Measurements from ENCODE around the gene ZNF444. TPM values are rescaled to one million over a fixed set of nuclear protein-coding genes. Genes with fewer than 3 reads are reported as not detected.
A peak's percentile ranks its signal among the peaks of the same experiment; 100 is the strongest.
"Not testable (repeated sequence)": the region's sequence is repeated elsewhere in the genome, so short reads cannot be mapped to it uniquely, and the experiment has no call there.

Gene ZNF444
- total RNA-seq, 2 experiments from 2014 or later: 29.2 to 32.2 TPM

DNA sequence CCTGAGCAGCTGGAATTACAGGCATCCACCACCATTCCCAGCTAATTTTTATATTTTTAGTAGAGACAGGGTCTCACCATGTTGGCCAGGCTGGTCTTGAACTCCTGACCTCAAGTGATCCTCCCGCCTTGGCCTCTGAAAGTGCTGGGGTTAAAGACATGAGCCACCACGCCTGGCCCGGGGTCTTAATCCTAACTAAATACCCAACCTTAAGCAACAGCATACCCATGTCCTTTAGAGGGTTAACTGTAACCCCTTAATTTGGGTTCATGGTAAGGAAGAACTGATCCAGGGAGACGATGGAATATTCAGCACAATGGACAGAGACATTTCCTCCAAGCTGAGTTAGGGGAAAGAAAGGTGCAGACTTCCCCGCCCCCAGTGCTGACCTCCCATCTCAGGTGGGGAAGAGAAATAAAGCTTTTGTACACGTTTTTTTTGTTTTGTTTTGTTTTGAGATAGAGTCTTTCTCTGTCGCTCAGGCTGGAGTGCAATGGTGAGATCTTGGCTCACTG is 26.0 kb downstream of the ZNF444 start:
- CTCF ChIA-PET: interaction anchor here (1.6 kb wide), 1 partner anchor 101 kb away, joined by 5 read pairs; no protein-coding TSS in a partner anchor
- Mint-ChIP-seq H3K4me1 (peaks cover 10% of the 10 kb centered on the region), H3K36me3 (ENCODE audit: low read depth) (no peaks in the 10 kb centered on the region), H3K27ac (no peak overlapping the region), H3K4me3 (no peak overlapping the region), H3K9me3 (ENCODE audit: low read depth) (no peaks in the 10 kb centered on the region), H3K27me3 (peaks cover 2% of the 10 kb centered on the region)
- ATAC-seq (no peak), DNase-seq (no peak)
- intact Hi-C loops (cut with DNase I, micrococcal nuclease): no loop called here
- POLR2A ChIA-PET: no interaction called here

DNA sequence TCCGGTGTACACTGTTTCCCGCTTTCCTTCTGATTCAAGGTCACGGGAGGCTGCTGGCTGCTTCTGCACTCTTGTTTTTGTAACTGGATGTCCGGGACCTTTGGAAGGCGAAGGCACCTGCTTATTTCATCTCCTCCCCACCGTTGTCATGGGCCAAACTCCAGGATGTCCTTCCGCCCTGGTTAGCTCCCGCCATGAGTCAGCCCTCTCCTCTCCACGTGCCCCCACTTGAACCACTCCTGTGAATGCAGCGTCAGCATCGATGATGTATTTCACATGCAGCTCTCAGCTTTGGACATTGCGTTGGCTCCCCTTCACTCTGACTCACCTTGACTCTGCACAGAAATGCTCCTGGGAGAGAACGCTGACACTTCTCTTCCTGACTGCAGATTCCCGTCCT is 29.2 kb downstream of the ZNF444 start:
- Mint-ChIP-seq H3K27ac (no peak overlapping the region), H3K4me1 (peaks cover 3% of the 10 kb centered on the region), H3K27me3 (no peaks in the 10 kb centered on the region), H3K36me3 (ENCODE audit: low read depth) (no peaks in the 10 kb centered on the region), H3K9me3 (ENCODE audit: low read depth) (no peaks in the 10 kb centered on the region), H3K4me3 (no peak overlapping the region)
- DNase-seq (no peak), ATAC-seq (no peak)
- POLR2A ChIA-PET: no interaction called here
- CTCF ChIA-PET: interaction anchor here (0.6 kb wide), 1 partner anchor 9 kb away, joined by 5 read pairs; no protein-coding TSS in a partner anchor
- intact Hi-C loops (cut with DNase I, micrococcal nuclease): no loop called here

DNA sequence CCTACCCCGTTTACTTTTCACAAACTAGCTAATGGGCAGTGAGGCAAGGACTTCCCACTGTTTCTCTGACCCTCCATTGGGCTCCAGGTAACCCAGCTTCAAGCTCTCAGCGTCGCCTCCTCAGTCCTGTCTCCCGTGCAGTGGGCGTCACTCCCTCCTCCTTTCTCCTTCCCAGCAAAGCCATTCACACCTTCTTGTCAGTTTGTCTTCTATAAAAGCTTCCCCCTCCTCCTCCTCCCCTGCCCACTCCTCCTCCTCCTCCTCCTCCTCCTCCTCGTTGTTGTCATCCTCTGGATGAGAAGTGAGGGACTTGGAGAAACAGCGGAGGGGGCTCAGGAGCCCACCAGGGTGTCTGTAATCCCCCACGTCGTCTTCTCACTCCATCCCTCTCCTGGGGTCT is 33.0 kb downstream of the ZNF444 start:
- Mint-ChIP-seq H3K4me1 (peaks cover 3% of the 10 kb centered on the region), H3K36me3 (ENCODE audit: low read depth) (no peaks in the 10 kb centered on the region), H3K27me3 (no peaks in the 10 kb centered on the region), H3K4me3 (no peak overlapping the region), H3K27ac (no peak overlapping the region), H3K9me3 (ENCODE audit: low read depth) (no peaks in the 10 kb centered on the region)
- CTCF ChIA-PET: interaction anchor here (0.7 to 2.0 kb wide), 2 partner anchors 16 to 1783 kb away, joined by 3 to 5 read pairs; no protein-coding TSS in a partner anchor
- POLR2A ChIA-PET: no interaction called here
- no peak for ATAC-seq
- intact Hi-C loops (cut with DNase I, micrococcal nuclease): no loop called here
- no peak for DNase-seq

DNA sequence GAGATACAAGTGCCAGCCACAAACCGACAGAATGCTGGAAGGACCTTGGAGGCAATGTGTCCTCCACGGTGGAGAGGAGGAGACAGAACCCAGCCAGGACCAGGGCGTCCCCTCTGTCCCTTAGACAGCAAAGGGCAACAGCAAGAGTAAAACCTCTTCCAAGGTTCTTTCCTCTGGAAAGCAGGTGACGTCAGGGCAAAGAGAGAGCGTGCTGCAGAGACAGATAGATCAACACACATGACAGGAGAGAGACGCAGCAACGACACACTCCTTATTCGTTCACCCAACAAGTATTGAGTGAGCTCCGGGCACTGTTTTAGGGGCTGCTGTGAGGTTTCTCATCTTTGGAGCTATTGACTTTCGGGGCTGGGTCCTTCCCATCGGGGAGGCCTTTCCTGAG is 33.5 kb downstream of the ZNF444 start:
- no peak for DNase-seq
- POLR2A ChIA-PET: no interaction called here
- H3K4me3 Mint-ChIP-seq: no peak overlapping the region
- ATAC-seq: no peak
- H3K27ac Mint-ChIP-seq: no peak overlapping the region
- intact Hi-C loops (cut with DNase I, micrococcal nuclease): no loop called here
- H3K36me3 Mint-ChIP-seq (ENCODE audit: low read depth): no peaks in the 10 kb centered on the region
- H3K27me3 Mint-ChIP-seq: no peaks in the 10 kb centered on the region
- peaks cover 3% of the 10 kb centered on the region for H3K4me1 Mint-ChIP-seq
- CTCF ChIA-PET: interaction anchor here (2.0 kb wide), 1 partner anchor 17 kb away, joined by 5 read pairs; no protein-coding TSS in a partner anchor
- no peaks in the 10 kb centered on the region for H3K9me3 Mint-ChIP-seq (ENCODE audit: low read depth)

DNA sequence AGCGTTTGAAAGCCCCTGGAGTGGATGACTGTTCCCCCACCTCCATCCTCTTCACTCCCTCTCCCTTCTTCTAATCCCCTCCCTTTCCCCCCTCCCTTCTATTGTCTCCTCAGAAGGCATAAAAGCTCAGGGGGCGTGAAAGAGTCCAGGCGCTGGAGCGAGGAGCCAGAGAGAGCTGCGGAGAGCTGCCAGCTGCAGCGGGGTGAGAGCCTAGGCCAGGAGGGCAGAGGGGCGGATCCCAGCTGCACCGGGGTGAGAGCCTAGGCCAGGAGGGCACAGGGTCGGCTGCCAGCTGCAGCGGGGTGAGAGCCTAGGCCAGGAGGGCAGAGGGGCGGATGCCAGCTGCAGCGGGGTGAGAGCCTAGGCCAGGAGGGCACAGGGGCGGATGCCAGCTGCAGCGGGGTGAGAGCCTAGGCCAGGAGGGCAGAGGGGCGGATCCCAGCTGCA is 34.8 kb downstream of the ZNF444 start, which contains the start of gene GALP:
TSS of gene GALP (plus strand) at position 148 of the 447 bp plus-strand sequence. CDS start 1,101 bp downstream, outside the sequence.
- H3K4me1 Mint-ChIP-seq; CTCF ChIA-PET; DNase-seq; POLR2A ChIA-PET; H3K27ac Mint-ChIP-seq; intact Hi-C loops (cut with DNase I, micrococcal nuclease); H3K9me3 Mint-ChIP-seq (ENCODE audit: low read depth); H3K4me3 Mint-ChIP-seq; ATAC-seq; H3K27me3 Mint-ChIP-seq; H3K36me3 Mint-ChIP-seq (ENCODE audit: low read depth): not testable (repeated sequence)

DNA sequence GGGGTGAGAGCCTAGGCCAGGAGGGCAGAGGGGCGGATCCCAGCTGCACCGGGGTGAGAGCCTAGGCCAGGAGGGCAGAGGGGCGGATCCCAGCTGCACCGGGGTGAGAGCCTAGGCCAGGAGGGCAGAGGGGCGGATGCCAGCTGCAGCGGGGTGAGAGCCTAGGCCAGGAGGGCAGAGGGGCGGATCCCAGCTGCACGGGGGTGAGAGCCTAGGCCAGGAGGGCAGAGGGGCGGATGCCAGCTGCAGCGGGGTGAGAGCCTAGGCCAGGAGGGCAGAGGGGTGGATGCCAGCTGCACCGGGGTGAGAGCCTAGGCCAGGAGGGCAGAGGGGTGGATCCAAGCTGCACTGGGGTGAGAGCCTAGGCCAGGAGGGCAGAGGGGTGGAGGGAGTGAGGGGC is 35.2 kb downstream of the ZNF444 start:
- DNase-seq; POLR2A ChIA-PET; H3K36me3 Mint-ChIP-seq (ENCODE audit: low read depth); CTCF ChIA-PET; ATAC-seq; H3K9me3 Mint-ChIP-seq (ENCODE audit: low read depth); H3K27me3 Mint-ChIP-seq; H3K4me1 Mint-ChIP-seq; intact Hi-C loops (cut with DNase I, micrococcal nuclease); H3K27ac Mint-ChIP-seq; H3K4me3 Mint-ChIP-seq: not testable (repeated sequence)

DNA sequence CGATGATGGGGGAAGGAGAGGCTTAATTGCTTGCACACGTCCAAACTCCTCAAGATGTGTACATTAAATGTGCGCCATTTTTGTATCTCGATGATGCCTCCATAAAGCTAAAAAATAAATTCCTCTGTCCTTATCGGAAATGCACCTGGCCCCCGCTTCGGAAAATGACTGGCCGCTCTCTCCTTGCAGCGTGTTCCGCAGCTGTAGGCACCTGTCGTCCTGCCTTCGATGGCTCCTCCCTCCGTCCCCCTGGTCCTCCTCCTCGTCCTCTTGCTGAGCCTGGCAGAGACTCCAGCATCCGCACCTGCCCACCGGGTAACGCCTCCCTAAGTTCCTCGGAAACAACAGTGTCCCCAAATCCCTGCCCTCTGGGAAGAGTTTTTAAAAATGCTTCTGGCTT is 35.8 kb downstream of the ZNF444 start:
- Mint-ChIP-seq H3K27ac (no peak overlapping the region), H3K36me3 (ENCODE audit: low read depth) (no peaks in the 10 kb centered on the region), H3K4me3 (no peak overlapping the region), H3K4me1 (peaks cover under 1% of the 10 kb centered on the region), H3K9me3 (ENCODE audit: low read depth) (no peaks in the 10 kb centered on the region), H3K27me3 (no peaks in the 10 kb centered on the region)
- CTCF ChIA-PET: interaction anchor here (0.6 kb wide), 1 partner anchor 67 kb away, joined by 3 read pairs; no protein-coding TSS in a partner anchor
- POLR2A ChIA-PET: interaction anchor here (0.6 kb wide), 1 partner anchor 72 kb away, joined by 3 read pairs; no protein-coding TSS in a partner anchor
- ATAC-seq: no peak
- intact Hi-C loops (cut with DNase I, micrococcal nuclease): no loop called here
- no peak for DNase-seq

DNA sequence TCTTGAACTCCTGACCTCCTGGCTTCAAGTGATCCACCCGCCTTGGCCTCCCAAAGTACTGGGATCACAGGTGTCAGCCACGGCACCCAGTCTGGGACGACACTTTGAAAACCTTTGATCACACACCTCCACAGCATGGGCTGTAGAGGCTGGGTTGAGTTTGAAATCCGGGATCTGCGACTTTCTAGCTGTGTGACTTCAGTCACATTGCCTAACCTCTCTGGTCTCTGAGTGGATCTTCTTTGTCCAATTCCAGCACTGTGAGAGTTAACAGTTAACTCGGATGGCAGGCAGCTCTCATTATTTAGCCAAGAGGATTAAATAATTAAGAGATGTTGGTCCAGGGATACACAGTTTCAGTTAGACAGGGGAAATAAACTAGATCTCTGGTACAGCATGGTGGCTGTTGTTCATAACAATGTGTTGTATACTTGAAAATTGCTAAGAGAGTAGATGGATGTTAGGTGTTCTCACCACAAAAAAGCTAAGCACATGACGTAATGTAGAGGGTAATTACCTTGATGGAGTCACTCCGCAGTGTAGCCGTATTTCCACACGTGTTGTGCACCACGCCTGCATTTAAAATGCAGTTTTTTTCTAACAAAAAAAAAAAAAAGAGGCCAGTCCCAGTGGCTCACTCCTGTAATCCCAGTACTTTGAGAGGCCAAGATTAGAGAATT is 36.6 kb downstream of the ZNF444 start:
- intact Hi-C loops (cut with DNase I, micrococcal nuclease): no loop called here
- no peak overlapping the region for H3K4me3 Mint-ChIP-seq
- POLR2A ChIA-PET: interaction anchor here (0.6 kb wide), 1 partner anchor 72 kb away, joined by 3 read pairs; no protein-coding TSS in a partner anchor
- H3K27ac Mint-ChIP-seq: no peak overlapping the region
- CTCF ChIA-PET: interaction anchor here (0.7 to 1.1 kb wide), 2 partner anchors 97 to 104 kb away, joined by 3 to 4 read pairs; no protein-coding TSS in a partner anchor
- H3K4me1 Mint-ChIP-seq: no peaks in the 10 kb centered on the region
- DNase-seq: no peak
- H3K9me3 Mint-ChIP-seq (ENCODE audit: low read depth): no peaks in the 10 kb centered on the region
- H3K36me3 Mint-ChIP-seq (ENCODE audit: low read depth): no peaks in the 10 kb centered on the region
- no peak for ATAC-seq
- H3K27me3 Mint-ChIP-seq: no peaks in the 10 kb centered on the region

DNA sequence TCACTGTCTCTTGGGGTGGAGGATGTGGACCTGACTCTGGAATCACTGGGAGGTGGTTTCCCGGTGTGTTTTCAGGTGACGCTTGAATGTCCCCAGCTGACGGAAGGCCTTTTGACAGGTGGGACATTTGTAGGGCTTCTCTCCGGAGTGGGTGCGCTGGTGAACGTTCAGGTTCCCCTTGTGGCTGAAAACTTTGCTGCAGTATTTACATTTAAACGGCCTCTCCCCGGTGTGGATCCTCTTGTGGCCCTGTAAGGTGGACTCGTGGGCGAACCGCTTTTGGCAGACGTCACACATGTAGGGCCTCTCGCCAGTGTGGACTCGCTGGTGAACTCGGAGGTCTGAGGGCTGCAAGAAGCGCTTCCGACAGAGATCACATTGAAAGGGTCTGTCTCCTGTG is 48.7 kb downstream of the ZNF444 start:
- no peaks in the 10 kb centered on the region for H3K9me3 Mint-ChIP-seq (ENCODE audit: low read depth)
- DNase-seq (no peak), ATAC-seq (no peak)
- intact Hi-C loops (cut with DNase I, micrococcal nuclease): no loop called here
- no peaks in the 10 kb centered on the region for H3K36me3 Mint-ChIP-seq (ENCODE audit: low read depth)
- ChIA-PET POLR2A (no interaction called here), CTCF (interaction anchor here (1.0 kb wide), 1 partner anchor 145 kb away, joined by 3 read pairs; no protein-coding TSS in a partner anchor)
- H3K27ac Mint-ChIP-seq: no peak overlapping the region
- H3K4me1 Mint-ChIP-seq: peaks cover 6% of the 10 kb centered on the region
- H3K4me3 Mint-ChIP-seq: no peak overlapping the region
- H3K27me3 Mint-ChIP-seq: peaks cover 2% of the 10 kb centered on the region

DNA sequence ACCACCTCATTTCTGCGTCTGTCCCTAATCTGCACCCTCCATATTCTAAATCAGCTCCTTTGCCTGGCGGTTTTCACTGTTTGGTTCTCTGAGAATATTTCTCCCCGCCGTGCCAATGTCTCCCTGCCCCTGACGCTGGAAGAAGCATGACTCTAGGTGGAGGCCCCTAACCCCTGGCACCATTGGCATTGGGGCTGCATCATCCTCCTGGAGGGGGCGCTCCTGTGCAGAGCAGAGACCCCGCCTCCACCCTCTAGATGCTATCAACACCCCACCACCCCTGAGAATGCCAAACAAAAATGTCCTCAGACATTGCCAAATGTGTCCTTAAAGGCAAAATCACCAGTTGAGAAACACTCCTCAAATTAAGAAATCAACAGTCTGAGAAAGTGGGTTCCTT is 50.0 kb downstream of the ZNF444 start:
- no peak for ATAC-seq
- peak; percentile 8 for DNase-seq
- no peak overlapping the region for H3K4me3 Mint-ChIP-seq
- H3K27ac Mint-ChIP-seq: no peak overlapping the region
- peaks cover under 1% of the 10 kb centered on the region for H3K4me1 Mint-ChIP-seq
- H3K36me3 Mint-ChIP-seq (ENCODE audit: low read depth): no peaks in the 10 kb centered on the region
- intact Hi-C loops (cut with DNase I, micrococcal nuclease): no loop called here
- H3K27me3 Mint-ChIP-seq: peaks cover 2% of the 10 kb centered on the region
- H3K9me3 Mint-ChIP-seq (ENCODE audit: low read depth): no peaks in the 10 kb centered on the region
- ChIA-PET CTCF (no interaction called here), POLR2A (no interaction called here)

DNA sequence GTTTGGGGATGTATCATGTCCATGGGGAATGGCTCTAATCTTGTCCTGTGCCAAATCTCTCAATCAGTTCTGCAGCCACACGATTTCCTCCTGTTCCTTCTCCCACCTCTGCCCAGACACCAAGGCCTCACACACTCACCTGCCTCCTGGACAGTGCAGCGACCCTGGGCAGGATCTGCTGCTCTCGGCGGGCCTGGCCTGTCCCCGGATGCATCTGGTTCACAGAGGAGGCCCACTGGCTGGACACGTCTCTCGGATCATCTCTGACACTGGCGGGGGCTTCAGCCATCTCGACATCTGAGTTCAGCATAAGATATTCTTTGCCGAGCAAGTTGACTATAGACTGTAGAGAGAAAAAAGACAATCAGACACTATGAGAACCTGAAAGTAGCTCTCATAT is 50.6 kb downstream of the ZNF444 start:
- Mint-ChIP-seq H3K27me3 (peaks cover 2% of the 10 kb centered on the region), H3K27ac (no peak overlapping the region), H3K9me3 (ENCODE audit: low read depth) (no peaks in the 10 kb centered on the region), H3K4me1 (no peaks in the 10 kb centered on the region), H3K4me3 (no peak overlapping the region), H3K36me3 (ENCODE audit: low read depth) (no peaks in the 10 kb centered on the region)
- no peak for DNase-seq
- POLR2A ChIA-PET: no interaction called here
- no peak for ATAC-seq
- CTCF ChIA-PET: no interaction called here
- intact Hi-C loops (cut with DNase I, micrococcal nuclease): no loop called here

DNA sequence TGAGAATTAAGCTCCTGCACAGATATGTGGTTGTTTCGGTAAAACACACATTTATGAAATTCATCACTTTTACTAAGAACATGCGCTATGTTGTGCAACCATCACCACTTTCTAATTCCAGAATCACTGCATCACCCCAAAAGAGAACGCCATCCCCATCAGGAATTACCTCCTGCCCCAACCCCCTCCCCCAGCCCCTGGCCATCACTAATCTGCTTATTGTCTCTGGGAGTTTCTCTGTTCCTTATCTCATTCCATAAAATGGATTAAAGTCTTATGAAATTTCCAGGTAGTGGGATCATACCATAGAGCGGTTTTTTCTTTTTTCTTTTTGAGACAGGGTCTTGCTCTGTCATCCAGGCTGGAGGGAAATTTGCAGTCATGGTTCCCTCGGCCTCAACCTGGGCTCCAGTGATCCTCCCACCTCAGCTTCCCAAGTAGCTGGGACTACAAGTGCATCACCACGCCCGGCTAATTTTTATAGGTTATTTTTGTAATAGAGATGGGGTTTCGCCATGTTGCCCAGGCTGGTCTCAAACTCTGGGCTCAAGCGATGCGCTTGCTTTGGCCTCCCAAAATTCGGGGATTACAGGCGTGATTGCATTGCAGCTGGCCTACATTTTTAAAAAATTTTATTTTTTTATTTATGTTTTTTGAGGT is 53.0 kb downstream of the ZNF444 start:
- no peaks in the 10 kb centered on the region for H3K9me3 Mint-ChIP-seq (ENCODE audit: low read depth)

More for the DNA sequence above, 53.0 kb downstream of the ZNF444 start:
- ATAC-seq (no peak), DNase-seq (no peak)
- Mint-ChIP-seq H3K4me3 (no peak overlapping the region), H3K36me3 (ENCODE audit: low read depth) (no peaks in the 10 kb centered on the region), H3K4me1 (no peaks in the 10 kb centered on the region), H3K27me3 (no peaks in the 10 kb centered on the region), H3K27ac (no peak overlapping the region)
- intact Hi-C loops (cut with DNase I, micrococcal nuclease): no loop called here
- POLR2A ChIA-PET: no interaction called here
- CTCF ChIA-PET: no interaction called here
